GM19455 (cell line): ENCODE data around the gene HDC.

ENCODE experiments used
- ATAC-seq: cut with Tn5 transposase; IDR thresholded peaks from one replicate; pipeline ENCODE4 v1.9.1; 2021; ENCODE audit not compliant: unreplicated experiment

The HDC gene, protein sequence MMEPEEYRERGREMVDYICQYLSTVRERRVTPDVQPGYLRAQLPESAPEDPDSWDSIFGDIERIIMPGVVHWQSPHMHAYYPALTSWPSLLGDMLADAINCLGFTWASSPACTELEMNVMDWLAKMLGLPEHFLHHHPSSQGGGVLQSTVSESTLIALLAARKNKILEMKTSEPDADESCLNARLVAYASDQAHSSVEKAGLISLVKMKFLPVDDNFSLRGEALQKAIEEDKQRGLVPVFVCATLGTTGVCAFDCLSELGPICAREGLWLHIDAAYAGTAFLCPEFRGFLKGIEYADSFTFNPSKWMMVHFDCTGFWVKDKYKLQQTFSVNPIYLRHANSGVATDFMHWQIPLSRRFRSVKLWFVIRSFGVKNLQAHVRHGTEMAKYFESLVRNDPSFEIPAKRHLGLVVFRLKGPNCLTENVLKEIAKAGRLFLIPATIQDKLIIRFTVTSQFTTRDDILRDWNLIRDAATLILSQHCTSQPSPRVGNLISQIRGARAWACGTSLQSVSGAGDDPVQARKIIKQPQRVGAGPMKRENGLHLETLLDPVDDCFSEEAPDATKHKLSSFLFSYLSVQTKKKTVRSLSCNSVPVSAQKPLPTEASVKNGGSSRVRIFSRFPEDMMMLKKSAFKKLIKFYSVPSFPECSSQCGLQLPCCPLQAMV

GRCh38 chr15:50265620-50266019 lies at the start of gene HDC:
Gene HDC (minus strand): TSS chr15:50265726. CDS start chr15:50265623, 103 bp downstream.
- no peak for ATAC-seq

GRCh38 chr15:50312636-50313035 lies 47.1 kb upstream of the HDC start:
- ATAC-seq: no peak

GRCh38 chr15:50307799-50308198 lies 42.3 kb upstream of the HDC start:
- no peak for ATAC-seq

- ATAC-seq: no peak
These were observed 39.3 kb upstream of the HDC start for GRCh38 chr15:50304836-50305235.

- no peak for ATAC-seq
These were observed 37.1 kb upstream of the HDC start for GRCh38 chr15:50302581-50302980.

DNA sequence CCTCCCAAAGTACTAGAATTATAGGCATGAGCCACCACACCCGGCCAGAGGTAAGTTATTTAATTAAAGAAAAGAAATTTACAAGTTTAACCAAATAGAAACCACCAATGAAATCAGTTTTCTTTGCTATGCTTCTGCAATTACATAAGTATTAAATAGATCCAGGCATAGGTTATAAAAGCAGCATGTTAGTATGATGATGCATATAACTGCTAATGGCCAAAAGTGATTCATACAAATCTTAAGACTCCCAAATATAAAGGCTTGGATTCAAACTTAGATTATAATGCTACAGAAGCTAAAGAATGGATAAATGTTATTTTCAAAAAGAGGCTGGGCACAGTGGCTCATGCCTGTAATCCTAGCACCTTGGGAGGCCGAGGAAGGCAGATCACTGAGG lies 32.8 kb upstream of the HDC start:
- no peak for ATAC-seq

- ATAC-seq: no peak
These were observed 30.4 kb upstream of the HDC start for GRCh38 chr15:50295966-50296365.

- no peak for ATAC-seq
These were observed 24.2 kb upstream of the HDC start for GRCh38 chr15:50289749-50290148.

- ATAC-seq: no peak
These were observed 22.0 kb upstream of the HDC start for GRCh38 chr15:50287324-50288116.

DNA sequence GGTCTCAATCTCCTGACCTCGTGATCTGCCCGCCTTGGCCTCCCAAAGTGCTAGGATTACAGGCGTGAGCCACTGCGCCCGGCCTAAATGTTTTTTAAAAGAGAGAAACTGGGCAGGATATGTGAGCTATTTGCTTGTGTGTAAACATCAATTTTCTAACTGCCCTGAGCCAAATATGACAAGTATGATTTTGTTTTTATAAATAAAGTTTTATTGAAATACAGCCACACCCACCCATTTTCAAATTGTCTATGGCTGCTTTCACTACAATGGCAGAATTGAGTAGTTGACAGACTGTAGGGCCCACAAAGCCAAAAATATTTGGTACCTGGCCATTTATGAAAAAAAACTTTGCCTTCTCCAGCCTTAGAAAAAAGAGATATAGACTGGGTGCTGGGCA lies 15.9 kb upstream of the HDC start:
- no peak for ATAC-seq

- ATAC-seq: no peak
These were observed 14.7 kb upstream of the HDC start for GRCh38 chr15:50280271-50280670.

DNA sequence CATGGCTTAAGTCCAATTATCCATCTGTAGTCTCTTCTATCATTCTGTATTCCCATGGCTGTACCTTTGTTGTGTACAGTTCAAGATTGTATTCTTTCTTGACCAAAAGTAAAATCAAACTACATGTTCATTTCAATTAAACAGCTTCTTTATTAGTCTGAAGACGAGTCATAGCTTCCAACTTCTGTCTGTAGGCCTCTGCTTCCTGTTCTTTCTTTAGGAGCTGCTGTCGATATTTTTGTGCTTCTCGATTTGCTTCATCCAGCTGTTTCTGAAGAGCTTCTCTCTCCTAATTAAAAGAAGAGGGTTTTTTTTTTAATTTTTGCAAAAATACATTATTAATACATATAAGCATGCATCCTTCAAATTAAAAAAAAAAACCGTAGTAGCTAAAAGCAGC lies 13.0 kb upstream of the HDC start:
- ATAC-seq: no peak

DNA sequence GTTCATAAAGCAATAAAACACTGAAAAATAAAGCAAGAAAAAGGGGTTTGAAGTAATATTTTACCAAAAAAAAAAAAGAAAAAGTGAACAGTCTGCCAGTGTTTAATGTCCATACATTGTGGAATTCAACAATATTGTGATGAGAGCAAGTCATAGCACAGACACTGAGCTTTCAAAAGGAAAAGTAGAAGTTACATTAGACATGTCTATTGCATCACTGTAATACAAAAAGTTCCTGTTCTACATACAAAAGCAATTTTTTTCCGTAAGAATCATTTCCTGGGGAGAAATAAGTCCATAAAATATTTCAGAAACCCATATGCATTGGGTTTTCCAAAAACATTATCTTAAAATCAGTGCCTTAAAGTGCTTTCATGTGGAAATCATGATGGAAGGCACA lies 11.8 kb upstream of the HDC start:
- ATAC-seq: no peak

DNA sequence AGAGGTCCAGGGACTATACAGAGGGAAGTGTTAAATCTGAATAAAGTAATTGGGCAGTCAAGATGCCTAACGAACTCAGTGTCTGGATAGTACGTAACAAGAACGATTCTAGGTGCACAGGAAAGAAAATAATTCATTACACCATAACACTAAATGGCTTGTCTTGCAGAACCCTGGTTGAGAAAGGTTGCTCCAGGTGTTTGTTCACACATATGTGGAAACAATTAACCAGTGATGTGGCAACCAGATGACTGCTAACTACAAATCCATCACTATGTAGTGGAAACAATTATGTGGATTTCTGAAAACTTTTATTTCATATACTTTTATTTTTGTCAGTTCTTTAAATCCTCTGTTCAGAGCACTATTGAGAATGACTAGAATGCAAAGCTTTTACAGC lies 10.4 kb upstream of the HDC start:
- no peak for ATAC-seq

- no peak for ATAC-seq
These were observed 9.6 kb upstream of the HDC start for GRCh38 chr15:50275091-50275490.

GRCh38 chr15:50267577-50267976 lies 2.1 kb upstream of the HDC start:
- no peak for ATAC-seq

- ATAC-seq: no peak
These were observed 3.0 kb downstream of the HDC start for GRCh38 chr15:50262533-50262932.

DNA sequence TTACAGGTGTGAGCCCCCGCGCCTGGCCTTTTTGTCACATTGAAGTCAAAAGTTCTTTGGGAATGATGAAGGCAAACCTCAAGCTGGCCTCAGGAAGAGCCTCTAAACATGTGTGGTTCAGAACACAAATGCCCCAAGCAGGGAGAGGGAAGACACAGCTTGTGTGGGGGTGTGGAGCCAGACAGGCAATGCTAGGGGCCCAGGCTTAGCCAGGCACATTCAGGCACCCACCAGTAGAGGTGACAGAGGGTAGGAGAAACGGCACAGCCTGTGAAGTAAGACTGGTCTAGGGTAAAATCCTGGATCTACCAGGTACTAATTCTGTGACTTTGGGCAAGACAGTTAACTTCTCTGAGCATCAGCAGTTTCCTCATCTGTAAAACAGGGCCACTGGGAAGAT lies 3.5 kb downstream of the HDC start:
- no peak for ATAC-seq

DNA sequence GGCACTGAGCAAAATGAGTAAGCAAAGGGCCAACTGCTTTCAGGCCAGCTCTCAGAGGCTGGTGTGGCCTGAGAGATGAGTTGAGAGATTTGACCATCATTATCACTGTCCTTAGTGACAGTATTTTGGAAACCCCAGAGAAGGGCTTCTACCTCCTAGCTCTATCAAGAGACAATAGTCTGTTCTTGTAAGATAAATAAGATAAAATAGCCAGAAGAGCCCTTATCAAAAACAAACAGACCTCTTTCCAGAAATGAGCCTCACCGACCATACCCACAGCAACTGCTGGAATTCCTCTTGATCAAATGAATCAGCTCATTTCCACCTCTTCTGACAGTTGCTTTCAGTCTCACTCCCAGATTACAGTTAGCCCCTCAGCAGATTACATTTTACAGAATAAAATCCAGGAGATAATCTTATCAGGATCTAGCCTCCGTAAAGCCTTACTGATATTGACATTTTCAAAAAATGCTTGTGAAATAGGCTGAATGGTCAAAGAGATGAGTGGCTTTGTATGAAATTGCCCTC lies 4.5 kb downstream of the HDC start:
- no peak for ATAC-seq

- ATAC-seq: no peak
These were observed 6.2 kb downstream of the HDC start for GRCh38 chr15:50259276-50259675.

GRCh38 chr15:50257924-50258323 lies 7.6 kb downstream of the HDC start:
- no peak for ATAC-seq

DNA sequence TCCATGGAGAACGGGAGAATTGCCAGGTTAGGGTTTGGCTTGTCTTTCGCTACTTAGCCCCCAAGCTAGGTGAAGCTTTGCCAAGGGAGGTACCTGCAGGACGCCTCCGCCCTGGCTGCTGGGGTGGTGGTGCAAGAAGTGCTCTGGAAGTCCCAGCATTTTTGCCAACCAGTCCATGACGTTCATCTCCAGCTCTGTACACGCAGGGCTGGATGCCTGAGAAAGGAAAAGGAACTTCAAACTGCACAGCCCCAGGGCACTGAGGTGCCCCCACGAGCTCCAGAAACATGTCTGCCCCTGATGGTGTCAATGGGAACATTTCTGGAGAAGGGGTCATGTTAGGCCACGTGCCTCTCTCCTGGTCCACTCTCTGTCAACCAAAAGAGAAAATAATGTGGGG lies 8.2 kb downstream of the HDC start:
- ATAC-seq: no peak
